PFSK-1 (cell line): ENCODE data around the gene S100A7A.

Source experiments
- FOXP2 ChIP-seq: optimal IDR thresholded peaks from 2 replicates; pipeline ENCODE3; 2011; ENCODE audit warnings: borderline replicate concordance, control low read depth, inconsistent platforms; ENCODE audit not compliant: insufficient read depth; ENCODE audit errors: extremely low read length, extremely low read depth
- POLR2AphosphoS5 ChIP-seq: IDR thresholded peaks from 2 replicates; pipeline ENCODE4 v1.6.1; 2012; ENCODE audit warnings: low read depth, mild to moderate bottlenecking, control low read depth, low read length, moderate library complexity
- SIN3A ChIP-seq: IDR thresholded peaks from 2 replicates; pipeline ENCODE4 v1.6.1; 2012; ENCODE audit warnings: mild to moderate bottlenecking, low read length, moderate library complexity, borderline replicate concordance; ENCODE audit not compliant: insufficient read depth
- TAF1 ChIP-seq: IDR thresholded peaks from 2 replicates; pipeline ENCODE4 v1.6.1; 2012; ENCODE audit warnings: low read length, control low read depth, borderline replicate concordance; ENCODE audit not compliant: insufficient read depth
- TF ChIP-seq, protein P1 (sequence below), 2 experiments: IDR thresholded peaks; 2 replicates each; pipeline versions ENCODE4 v1.6.1 to v1.8.0; 2011 to 2012; ENCODE audit warnings: low read depth in 2 of 2, low read length in 2 of 2, control low read depth in 1 of 2, inconsistent platforms in 1 of 2, mild to moderate bottlenecking in 1 of 2, moderate library complexity in 1 of 2; ENCODE audit not compliant: insufficient read depth in 1 of 2

The S100A7A gene

DNA sequence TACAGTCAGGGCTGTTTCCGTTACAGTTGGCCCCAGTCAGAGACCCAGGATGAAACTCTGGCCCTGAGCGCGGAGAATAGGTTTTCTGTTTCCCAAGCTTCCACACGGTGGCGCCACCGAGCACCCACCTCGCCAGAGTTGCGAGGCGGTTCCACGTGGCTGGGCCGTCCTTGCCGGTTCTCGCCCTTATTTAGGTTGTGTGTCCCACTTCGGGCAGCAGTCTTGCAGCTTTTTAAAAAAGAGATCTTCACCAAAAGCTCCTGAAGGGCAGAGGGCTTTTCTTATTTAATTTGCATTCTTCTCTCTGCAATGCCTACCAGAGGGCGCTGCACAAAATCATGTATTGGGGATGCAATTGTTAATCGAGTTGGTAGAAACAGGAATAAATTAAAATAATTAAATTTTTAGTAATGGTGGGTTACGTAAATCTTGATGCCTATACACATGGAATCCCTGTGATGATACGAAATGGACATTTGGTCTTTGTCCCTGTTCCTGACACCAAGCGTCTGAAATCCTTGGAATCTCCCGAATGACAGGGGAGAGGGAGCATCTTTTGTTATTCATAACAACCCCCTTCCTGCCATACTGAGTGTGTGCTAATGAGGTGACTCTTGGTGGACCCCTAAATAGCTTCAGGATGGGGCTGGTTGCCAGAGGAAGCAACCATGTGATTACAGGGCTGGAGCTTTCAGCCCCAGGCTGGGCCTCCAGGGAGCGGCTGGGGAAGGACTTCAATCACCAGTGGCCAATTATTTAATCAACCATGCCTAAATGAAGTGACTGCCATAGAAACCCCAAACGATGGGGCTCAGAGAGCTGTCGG is 49.7 kb downstream of the S100A7A start:
- TF ChIP-seq POLR2AphosphoS5 (no peak), TAF1 (no peak), FOXP2 (no peak), SIN3A (no peak)
- TF ChIP-seq, protein P1, sequence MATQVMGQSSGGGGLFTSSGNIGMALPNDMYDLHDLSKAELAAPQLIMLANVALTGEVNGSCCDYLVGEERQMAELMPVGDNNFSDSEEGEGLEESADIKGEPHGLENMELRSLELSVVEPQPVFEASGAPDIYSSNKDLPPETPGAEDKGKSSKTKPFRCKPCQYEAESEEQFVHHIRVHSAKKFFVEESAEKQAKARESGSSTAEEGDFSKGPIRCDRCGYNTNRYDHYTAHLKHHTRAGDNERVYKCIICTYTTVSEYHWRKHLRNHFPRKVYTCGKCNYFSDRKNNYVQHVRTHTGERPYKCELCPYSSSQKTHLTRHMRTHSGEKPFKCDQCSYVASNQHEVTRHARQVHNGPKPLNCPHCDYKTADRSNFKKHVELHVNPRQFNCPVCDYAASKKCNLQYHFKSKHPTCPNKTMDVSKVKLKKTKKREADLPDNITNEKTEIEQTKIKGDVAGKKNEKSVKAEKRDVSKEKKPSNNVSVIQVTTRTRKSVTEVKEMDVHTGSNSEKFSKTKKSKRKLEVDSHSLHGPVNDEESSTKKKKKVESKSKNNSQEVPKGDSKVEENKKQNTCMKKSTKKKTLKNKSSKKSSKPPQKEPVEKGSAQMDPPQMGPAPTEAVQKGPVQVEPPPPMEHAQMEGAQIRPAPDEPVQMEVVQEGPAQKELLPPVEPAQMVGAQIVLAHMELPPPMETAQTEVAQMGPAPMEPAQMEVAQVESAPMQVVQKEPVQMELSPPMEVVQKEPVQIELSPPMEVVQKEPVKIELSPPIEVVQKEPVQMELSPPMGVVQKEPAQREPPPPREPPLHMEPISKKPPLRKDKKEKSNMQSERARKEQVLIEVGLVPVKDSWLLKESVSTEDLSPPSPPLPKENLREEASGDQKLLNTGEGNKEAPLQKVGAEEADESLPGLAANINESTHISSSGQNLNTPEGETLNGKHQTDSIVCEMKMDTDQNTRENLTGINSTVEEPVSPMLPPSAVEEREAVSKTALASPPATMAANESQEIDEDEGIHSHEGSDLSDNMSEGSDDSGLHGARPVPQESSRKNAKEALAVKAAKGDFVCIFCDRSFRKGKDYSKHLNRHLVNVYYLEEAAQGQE (IDR thresholded peaks at IDR 0.05; ENCODE audit: insufficient read depth in 1 of 2, low read depth in 2 of 2, low read length in 2 of 2) = no peak

DNA sequence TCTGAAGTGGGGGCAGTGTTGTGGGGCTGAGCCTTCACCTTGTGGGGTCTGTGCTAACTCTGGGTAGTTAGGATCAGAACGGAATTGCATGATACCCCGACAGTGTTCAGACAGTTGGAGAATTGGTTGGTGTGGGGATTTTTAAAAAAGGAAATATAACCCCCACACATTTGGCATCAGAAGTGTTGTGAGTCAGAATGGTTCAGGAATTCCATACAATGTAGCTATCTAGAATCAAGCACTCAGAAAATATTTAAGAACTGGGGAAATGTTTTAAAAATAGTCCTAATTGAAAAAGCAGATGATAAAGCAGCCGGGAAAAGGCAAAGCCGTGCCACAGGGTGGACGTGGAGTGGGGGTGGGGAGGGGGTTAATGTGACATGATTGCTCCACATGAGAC is 50.6 kb downstream of the S100A7A start:
- TF ChIP-seq, protein P1 (IDR thresholded peaks at IDR 0.05; ENCODE audit: insufficient read depth in 1 of 2, low read depth in 2 of 2, low read length in 2 of 2) = no peak
- TF ChIP-seq FOXP2 (no peak), TAF1 (no peak), SIN3A (no peak), POLR2AphosphoS5 (no peak)

DNA sequence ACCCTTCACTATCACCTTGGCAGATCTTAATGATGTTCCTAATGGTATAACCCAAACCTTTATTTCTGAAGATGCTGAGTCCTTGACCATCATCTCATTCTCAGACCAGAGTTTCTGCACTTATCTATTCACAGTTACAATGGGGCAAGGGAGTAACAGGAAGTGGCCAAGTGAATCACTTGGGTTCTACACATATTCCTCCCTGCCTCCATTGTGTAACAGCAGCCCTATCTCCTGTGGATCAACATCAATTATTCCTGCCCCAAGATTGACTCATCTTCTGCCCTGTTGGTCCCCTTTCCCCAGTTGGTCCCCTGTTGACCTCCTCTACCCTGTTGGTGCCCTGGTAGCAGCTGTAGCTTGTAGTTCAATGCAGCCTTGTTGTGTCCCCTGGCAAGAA is 54.4 kb downstream of the S100A7A start:
- no peak for TF ChIP-seq SIN3A
- TF ChIP-seq, protein P1 (IDR thresholded peaks at IDR 0.05; ENCODE audit: insufficient read depth in 1 of 2, low read depth in 2 of 2, low read length in 2 of 2) = no peak
- no peak for TF ChIP-seq POLR2AphosphoS5
- TF ChIP-seq TAF1 = no peak
- no peak for TF ChIP-seq FOXP2
